Uterus (tissue), 2 donors: ENCODE measurements around the gene MLXIP.

Source experiments
- CTCF ChIP-seq, 4 experiments: fragments of 200-600 bp in 2 of 4; fragments of 450-650 bp in 2 of 4; sonication (generic) in 2 of 4; IDR thresholded peaks; one replicate each; pipeline ENCODE4 v1.5.1; 2016 to 2019; ENCODE audit warnings: antibody characterized with exemption in 4 of 4, mild to moderate bottlenecking in 2 of 4, moderate library complexity in 1 of 4
- POLR2A ChIP-seq, 2 donors: fragments of 450-650 bp; IDR thresholded peaks; one replicate each; pipeline ENCODE4 v1.6.1; 2016; ENCODE audit warnings: antibody characterized with exemption in 2 of 2, mild to moderate bottlenecking in 1 of 2, moderate library complexity in 1 of 2

DNA sequence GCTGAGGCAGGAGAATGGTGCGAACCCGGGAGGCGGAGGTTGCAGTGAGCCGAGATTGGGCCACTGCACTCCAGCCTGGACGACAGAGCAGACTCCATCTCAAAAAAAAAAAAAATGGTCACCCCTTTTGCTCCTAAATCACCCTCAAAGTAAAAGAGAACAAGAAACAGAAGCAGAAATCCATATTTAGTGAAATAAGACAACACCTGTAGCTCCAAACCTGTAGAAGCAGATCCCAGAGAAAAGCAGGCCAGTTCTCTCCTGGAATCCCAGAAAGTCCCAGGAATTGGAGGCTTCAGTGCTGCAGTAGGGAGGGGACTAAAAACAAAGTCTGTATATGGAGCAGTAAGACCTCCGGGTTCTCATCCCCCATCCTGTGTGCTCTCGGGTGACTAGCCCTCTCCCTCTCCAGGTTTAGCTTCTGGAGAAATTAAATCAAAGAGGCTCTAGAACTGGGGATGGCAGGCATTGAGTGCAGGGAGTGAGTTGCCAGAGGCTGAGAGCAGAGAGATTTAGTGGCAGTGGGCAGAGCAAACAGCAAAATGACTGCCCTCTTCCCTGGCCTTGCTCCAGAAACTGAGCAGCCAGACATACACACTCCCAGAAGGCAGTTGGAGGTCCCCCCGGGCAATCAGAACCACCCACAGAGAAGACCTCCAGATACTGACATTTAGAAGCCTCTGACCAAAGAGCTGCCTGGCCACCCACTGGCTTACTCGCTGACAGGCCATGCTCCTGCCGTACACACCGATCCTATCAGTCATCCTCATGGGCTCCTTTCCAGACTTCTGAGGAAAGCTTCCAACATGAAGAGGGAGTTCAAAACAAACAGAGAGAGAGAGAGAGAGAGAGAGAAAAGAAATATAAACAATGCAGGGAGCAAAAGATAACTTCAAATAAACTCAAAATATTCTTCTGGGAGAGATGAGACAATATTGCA is 6.3 kb upstream of the MLXIP start:
- peak in 1 of 4 experiments; percentile 47 for TF ChIP-seq CTCF (IDR thresholded peaks at IDR 0.05)
- no peak for TF ChIP-seq POLR2A (IDR thresholded peaks at IDR 0.05)
